Memory B cell (primary cell): ENCODE results near the gene LRRC7.
"Not testable (repeated sequence)": the region's sequence is repeated elsewhere in the genome, so short reads cannot be mapped to it uniquely, and the experiment has no call there.

Experiments used
- ATAC-seq: fragments of 150-1000 bp; cut with Tn5 transposase; 2 replicates; pipeline ENCODE4 v1.10.0; 2021; ENCODE audit warnings: low read depth, mild to moderate bottlenecking, moderate library complexity
- DNase-seq, 2 donors: peaks; one replicate each; pipeline ENCODE4 v3.0.0; 2022; ENCODE audit warnings: low spot score in 2 of 2
- H3K27ac Mint-ChIP-seq: one replicate; pipeline ENCODE4 v1.8.0; 2022; ENCODE audit warnings: mild to moderate bottlenecking, moderate library complexity, mixed read lengths
- H3K27me3 Mint-ChIP-seq: one replicate; pipeline ENCODE4 v1.8.0; 2022; ENCODE audit warnings: mixed read lengths
- H3K36me3 Mint-ChIP-seq: one replicate; pipeline ENCODE4 v1.8.0; 2022; ENCODE audit warnings: mild to moderate bottlenecking, mixed read lengths
- H3K4me1 Mint-ChIP-seq: one replicate; pipeline ENCODE4 v1.8.0; 2022; ENCODE audit warnings: mixed read lengths
- H3K4me3 Mint-ChIP-seq: one replicate; pipeline ENCODE4 v1.8.0; 2022; ENCODE audit warnings: mild to moderate bottlenecking, moderate library complexity, mixed read lengths
- H3K9me3 Mint-ChIP-seq: one replicate; pipeline ENCODE4 v1.8.0; 2022; ENCODE audit warnings: mixed read lengths

LRRC7 gene

DNA sequence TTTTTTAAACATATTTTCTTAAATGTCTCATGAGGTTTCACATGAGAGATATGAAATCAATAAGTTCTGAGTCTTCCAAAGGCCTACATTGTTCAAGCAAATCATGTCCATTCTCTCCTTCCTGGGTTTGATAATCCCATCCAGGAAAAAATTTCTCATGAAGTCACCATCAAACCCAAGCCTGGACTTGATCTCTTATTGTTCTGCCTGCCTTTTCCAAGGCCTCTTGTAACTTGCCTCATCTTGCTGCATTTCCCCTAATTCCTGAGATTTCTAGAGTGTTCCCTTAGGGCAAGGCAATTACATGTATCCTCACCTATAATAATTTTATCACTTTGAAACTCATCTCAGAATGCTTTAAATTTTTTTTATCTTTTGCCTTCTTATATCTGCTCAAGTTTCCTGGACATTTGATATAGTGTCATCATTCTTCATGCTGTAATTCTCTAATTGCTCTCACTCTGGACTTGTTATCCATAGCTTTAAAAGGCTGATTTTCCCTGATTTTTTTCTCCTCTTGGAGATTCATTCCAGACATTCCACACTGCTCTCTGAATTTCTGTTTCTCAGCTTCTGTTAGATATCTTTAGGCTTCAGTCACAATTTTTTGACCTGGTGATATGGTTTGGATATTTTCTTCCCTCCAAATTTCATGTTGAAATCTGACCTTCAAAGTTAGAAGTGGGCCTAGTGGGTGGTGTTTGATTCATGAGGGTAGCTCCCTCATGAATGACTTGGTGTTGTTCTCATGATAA is 126.4 kb downstream of the LRRC7 start:
- Mint-ChIP-seq H3K27me3 (no peaks in the 10 kb centered on the region), H3K4me1 (no peaks in the 10 kb centered on the region), H3K27ac (no peak overlapping the region), H3K9me3 (peaks cover 11% of the 10 kb centered on the region), H3K4me3 (no peak overlapping the region), H3K36me3 (no peaks in the 10 kb centered on the region)
- DNase-seq: no peak
- no peak for ATAC-seq

DNA sequence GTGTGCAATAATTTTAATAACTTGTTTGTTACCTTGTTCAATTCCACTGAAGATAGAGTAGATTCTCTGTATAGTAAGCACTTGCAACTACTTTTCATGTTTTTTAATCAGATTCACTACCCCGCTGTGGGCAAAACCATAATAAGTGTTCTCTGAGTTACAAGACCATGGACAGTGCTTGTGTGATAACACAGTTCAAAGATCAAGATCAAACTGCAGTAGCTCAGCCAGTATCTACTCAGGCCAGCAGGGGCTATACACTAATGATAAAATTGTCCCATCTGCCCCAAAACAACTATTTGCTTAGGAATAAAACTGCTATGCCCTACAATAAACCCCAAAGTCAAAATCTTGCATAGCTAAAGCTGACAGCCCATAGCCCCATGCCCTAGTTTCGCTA is 129.6 kb downstream of the LRRC7 start:
- H3K4me1 Mint-ChIP-seq: no peaks in the 10 kb centered on the region
- no peak for ATAC-seq
- H3K27ac Mint-ChIP-seq: no peak overlapping the region
- no peak overlapping the region for H3K4me3 Mint-ChIP-seq
- H3K36me3 Mint-ChIP-seq: no peaks in the 10 kb centered on the region
- H3K9me3 Mint-ChIP-seq: peaks cover 9% of the 10 kb centered on the region
- H3K27me3 Mint-ChIP-seq: no peaks in the 10 kb centered on the region
- DNase-seq: no peak

DNA sequence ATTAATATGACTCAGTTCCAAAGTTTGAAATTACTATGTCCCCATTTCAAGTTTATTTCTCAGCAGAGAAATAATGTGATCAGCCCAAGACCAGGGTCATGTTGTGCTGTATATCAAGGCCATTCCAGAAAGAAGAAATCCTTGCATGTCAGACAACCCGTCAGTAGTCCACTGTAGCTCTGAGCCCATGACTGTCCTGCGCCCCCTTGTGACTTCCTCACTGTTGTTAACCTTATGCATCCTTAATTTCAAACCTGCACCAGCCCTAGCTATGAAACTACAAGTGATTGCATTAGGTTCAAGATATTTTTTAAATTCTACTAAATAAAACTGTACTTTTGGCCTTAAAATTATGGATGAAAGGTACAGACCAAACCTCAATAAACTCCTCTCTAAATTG is 133.0 kb downstream of the LRRC7 start:
- H3K27ac Mint-ChIP-seq: no peak overlapping the region
- no peaks in the 10 kb centered on the region for H3K4me1 Mint-ChIP-seq
- peaks cover 2% of the 10 kb centered on the region for H3K9me3 Mint-ChIP-seq
- no peak overlapping the region for H3K4me3 Mint-ChIP-seq
- DNase-seq (no peak), ATAC-seq (no peak)
- no peaks in the 10 kb centered on the region for H3K36me3 Mint-ChIP-seq
- H3K27me3 Mint-ChIP-seq: no peaks in the 10 kb centered on the region

DNA sequence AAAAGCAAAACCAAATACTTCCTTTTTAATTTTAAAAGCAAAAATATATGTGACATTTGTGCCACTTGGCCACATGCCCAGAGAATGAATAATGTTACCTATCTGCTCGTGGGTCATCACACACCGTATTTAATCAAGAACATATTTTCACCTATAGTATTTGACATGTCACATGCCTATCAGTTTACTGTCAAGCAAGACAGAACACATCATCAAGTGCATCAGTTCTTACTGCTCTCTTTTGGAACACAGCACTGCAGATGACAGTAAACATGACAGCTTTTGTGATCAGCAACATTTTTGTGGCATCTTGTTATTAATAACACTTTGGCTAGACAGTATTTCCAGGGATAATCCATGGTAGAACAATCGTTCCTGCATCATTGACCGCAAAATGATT is 134.4 kb downstream of the LRRC7 start:
- ATAC-seq (no peak), DNase-seq (no peak)
- Mint-ChIP-seq H3K9me3 (peaks cover 6% of the 10 kb centered on the region), H3K4me3 (no peak overlapping the region), H3K4me1 (no peaks in the 10 kb centered on the region), H3K27me3 (no peaks in the 10 kb centered on the region), H3K36me3 (no peaks in the 10 kb centered on the region), H3K27ac (no peak overlapping the region)

DNA sequence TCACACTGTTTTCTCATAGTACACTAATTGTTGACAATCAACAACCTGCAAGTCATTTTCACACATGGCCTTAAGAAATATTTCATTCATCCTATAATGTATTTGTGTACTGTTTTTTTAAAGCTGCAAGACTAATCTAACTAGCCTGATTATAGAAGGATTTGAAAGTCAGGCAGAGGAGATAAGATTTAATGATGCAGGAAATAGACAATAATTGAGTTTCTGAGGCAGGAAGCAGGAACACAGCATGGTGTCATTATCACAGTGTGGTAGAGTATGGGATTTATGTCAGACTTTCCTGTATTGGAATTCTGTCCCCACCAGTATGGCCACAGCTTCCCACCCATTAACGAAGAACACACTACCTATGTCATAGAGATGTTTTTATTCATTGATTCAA is 138.8 kb downstream of the LRRC7 start:
- Mint-ChIP-seq H3K27me3 (no peaks in the 10 kb centered on the region), H3K4me3 (no peak overlapping the region), H3K36me3 (no peaks in the 10 kb centered on the region), H3K9me3 (peaks cover 4% of the 10 kb centered on the region), H3K27ac (no peak overlapping the region), H3K4me1 (no peaks in the 10 kb centered on the region)
- no peak for ATAC-seq
- no peak for DNase-seq

DNA sequence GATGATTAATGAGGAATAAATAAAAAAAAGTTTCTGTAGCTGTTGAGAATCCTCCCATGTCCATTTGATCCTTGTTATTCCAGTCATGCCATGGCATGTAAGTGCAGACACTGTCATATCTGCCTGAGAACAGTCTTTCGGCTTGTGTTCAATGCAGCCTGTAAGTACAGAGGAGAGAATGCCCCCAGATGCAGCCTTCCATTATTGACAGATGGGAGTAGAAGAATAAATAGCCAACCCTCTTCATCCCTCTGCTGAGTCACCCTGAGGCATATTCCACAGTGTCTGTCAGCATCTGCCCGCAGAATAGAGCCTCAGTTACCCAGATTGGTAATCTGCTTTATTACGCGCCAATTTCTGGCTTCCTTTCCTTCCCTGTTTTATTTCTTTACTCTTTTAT is 139.4 kb downstream of the LRRC7 start:
- Mint-ChIP-seq H3K36me3 (no peaks in the 10 kb centered on the region), H3K27ac (no peak overlapping the region), H3K4me1 (no peaks in the 10 kb centered on the region), H3K4me3 (no peak overlapping the region), H3K27me3 (no peaks in the 10 kb centered on the region), H3K9me3 (peaks cover 4% of the 10 kb centered on the region)
- DNase-seq (no peak), ATAC-seq (no peak)

DNA sequence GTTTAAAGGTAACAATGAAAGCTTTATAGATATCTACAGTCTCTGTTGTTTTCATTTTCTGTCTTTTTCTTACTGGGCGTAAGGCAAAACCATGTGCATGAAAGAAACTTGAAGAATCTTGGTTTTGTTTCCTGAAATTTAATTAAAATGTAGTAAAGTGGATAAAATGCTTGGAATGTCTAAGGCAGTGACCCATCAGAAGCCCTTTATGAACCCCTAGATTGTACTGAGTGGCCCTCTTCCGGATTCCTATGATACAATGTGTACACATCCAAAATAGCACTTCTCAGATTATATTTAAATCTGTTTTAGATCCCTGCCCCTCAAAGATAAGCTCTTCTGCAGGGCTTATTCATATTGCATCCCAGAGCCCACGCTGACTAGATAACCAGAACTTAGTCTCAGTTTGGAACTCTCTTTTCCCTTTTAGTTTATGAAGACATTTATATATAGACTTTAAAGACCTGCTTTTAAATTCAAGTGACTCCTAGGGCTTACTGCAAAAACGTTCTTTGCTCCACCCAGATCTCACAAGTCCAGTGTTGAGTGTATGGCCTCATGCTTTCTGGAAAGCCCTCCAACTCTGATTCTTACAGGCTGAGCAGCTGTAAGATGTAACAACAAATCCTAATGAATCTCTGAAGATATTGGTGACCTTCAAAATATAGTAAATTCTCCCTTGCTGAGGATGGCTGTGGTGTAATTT is 142.9 kb downstream of the LRRC7 start:
- H3K27ac Mint-ChIP-seq: no peak overlapping the region
- no peaks in the 10 kb centered on the region for H3K4me1 Mint-ChIP-seq
- no peaks in the 10 kb centered on the region for H3K27me3 Mint-ChIP-seq
- no peaks in the 10 kb centered on the region for H3K36me3 Mint-ChIP-seq
- H3K4me3 Mint-ChIP-seq: no peak overlapping the region
- no peak for DNase-seq
- ATAC-seq: no peak
- peaks cover 4% of the 10 kb centered on the region for H3K9me3 Mint-ChIP-seq

DNA sequence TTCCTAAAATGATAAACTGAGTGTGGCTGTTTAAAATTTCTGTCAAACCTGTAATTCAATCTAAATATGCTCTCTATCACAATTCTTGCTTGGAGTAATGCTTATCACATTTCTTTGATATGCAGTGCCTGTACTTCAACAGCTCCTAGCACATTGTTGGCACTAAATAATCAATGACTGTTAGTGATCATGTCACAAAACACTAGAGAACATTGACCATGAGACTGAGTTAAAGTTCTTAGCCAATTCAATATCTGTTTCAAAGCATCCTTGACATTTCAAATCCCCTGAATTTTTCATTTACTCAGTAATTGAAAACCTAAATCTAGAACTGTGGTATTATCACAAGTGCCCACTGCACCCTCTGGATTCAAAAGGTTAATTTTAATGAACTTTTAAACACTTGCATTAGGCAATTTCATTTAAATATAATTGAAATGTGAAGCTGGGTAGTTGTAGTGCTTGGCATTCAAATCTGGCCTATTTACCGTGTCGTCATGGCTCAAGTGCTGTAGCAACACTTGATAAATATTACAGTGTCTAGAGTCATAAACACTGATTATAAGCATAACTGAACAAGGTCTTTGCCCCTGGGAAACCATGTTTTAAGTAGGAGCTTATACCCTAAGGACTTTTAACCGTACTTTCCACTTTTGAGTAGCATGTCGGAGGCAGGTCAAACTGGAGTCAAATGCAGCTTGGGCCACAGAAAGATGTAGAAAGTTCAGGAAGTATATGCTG is 143.6 kb downstream of the LRRC7 start:
- Mint-ChIP-seq H3K4me1 (no peaks in the 10 kb centered on the region), H3K27ac (no peak overlapping the region), H3K9me3 (no peaks in the 10 kb centered on the region), H3K27me3 (no peaks in the 10 kb centered on the region), H3K4me3 (no peak overlapping the region), H3K36me3 (no peaks in the 10 kb centered on the region)
- DNase-seq (no peak), ATAC-seq (no peak)

DNA sequence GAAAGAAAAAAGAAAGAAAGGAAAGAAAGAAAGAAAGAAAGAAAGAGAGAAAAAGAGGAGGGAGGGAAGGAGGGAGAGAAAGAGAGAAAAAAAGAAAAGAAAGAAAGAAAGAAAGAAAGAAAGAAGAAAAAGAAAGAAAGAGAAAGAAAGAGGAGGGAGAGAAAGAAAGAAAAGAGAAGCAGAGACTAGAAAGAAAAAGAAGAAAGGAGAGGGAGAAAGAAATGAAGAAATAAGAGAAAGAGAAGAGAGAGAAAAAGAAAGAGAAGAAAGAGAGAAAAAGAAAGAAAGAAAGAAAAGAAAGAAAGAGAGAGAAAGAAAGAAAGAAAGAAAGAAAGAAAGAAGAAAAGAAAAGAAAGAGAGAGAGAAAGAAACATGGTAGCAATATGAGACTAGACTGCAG is 150.1 kb downstream of the LRRC7 start:
- ATAC-seq, H3K9me3 Mint-ChIP-seq, H3K36me3 Mint-ChIP-seq, H3K4me1 Mint-ChIP-seq, DNase-seq, H3K27me3 Mint-ChIP-seq, H3K27ac Mint-ChIP-seq, H3K4me3 Mint-ChIP-seq: not testable (repeated sequence)

DNA sequence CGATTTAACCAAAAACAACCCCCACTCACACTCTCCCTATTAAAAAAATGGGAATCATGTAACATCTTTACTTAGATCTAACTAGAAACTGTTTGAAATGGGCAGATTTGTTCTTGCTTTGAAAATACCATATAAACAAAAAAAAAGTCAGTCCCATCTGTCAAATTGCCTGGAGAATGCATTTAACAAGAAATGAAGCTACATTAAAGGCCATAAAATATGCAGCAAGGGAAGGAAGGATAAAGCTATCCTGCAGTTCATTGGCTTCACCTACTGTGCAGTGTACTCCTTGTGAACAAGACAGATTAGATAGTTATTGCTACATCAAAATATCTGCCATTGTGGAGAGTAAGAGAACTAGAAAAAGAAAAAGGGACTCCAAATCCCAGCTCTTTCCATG is 160.5 kb downstream of the LRRC7 start:
- no peak for ATAC-seq
- DNase-seq: no peak
- H3K4me1 Mint-ChIP-seq: no peaks in the 10 kb centered on the region
- no peak overlapping the region for H3K4me3 Mint-ChIP-seq
- peaks cover 3% of the 10 kb centered on the region for H3K9me3 Mint-ChIP-seq
- no peak overlapping the region for H3K27ac Mint-ChIP-seq
- H3K27me3 Mint-ChIP-seq: no peaks in the 10 kb centered on the region
- H3K36me3 Mint-ChIP-seq: no peaks in the 10 kb centered on the region

DNA sequence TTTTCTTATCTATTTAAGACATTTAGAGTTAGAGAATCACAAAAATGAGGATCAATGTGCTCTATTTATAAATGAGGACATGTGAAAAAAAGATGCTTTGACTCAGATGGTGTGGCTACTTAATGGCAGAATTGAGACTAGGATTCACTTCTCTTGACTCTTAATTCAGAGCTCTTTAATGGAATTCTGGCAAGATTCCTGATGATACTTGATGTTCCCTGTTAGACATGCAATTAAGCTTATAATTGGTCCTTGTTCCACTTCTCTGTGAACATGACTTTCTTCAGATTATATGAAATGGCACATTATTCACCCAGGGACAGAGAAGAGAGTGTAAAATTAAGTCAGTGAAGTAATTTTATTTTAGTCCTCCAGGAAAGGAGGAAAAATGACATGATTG is 165.3 kb downstream of the LRRC7 start:
- H3K27ac Mint-ChIP-seq: no peak overlapping the region
- H3K27me3 Mint-ChIP-seq: peaks cover 1% of the 10 kb centered on the region
- H3K9me3 Mint-ChIP-seq: no peaks in the 10 kb centered on the region
- H3K4me1 Mint-ChIP-seq: no peaks in the 10 kb centered on the region
- DNase-seq: no peak
- no peak overlapping the region for H3K4me3 Mint-ChIP-seq
- H3K36me3 Mint-ChIP-seq: no peaks in the 10 kb centered on the region
- no peak for ATAC-seq

DNA sequence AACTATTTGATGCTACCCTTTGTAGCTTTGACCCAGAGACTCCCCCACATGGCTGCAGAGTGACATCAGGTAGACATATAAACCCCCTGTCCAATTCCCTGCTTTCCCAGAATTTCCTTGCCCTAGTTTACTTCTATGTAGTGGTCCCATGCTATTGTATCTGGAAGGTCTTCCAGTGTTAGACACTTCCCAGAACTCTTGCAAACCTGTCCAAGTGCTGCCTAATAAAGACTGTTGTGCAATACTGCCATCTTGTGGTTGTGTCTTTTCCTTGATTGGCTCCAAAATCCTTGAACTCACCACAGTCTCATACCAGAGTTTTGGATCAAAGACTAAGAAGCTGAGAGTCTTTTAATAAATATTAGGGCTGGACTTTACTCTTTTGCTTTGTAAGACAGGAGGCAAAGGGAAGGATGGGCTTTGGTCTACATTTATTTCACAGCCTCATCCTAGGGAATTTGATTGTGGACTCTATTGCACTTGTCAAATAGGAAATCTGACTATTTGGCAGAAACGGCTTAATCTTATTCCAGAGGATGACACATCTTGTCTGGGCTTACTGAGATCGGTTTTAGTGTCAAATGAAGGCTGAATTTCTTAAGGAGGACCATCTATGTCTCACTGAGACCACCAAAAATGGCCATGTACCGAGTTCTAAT is 169.9 kb downstream of the LRRC7 start:
- ATAC-seq (no peak), DNase-seq (peak in 1 of 2 donors; percentile 18)
- Mint-ChIP-seq H3K27me3 (peaks cover 1% of the 10 kb centered on the region), H3K36me3 (no peaks in the 10 kb centered on the region), H3K4me3 (no peak overlapping the region), H3K4me1 (no peaks in the 10 kb centered on the region), H3K9me3 (no peaks in the 10 kb centered on the region), H3K27ac (no peak overlapping the region)

DNA sequence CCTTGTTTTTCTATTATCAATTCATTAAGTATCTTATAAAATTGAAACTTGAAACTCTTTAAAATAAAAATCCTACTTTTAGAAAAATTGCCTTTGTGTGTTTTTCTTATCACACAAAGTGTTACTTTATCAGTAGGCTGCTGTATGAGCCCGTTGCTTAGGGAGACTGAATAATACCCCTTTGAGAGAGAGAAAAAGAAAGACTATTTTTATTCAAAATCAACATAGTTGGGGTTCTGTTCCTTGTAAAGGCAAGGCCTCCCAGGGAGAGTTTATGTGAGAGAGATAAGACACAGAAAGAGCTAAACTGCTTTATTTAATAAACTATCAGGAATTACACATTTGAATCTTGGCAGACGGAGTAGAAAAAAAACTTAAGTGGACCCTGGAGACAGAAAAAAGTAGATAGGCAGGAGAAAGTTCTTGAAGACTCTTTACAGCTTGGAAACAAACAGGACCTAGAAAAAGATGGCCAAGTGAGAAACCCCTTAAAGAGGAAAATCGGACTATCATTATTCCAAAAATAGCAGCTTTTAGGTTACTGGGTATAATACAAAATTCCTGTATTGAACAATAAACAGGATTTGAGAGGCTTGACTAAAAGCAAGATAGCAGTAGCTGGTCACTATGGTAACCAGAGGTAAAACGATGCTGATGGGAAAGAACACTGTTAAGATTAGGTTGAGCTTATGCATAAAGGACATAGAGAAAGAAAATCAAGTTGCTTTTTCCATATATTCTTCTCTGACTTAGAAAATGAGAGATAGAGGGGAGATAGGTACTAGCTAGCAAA is 170.9 kb downstream of the LRRC7 start:
- no peaks in the 10 kb centered on the region for H3K9me3 Mint-ChIP-seq
- ATAC-seq (no peak), DNase-seq (no peak)
- H3K27ac Mint-ChIP-seq: no peak overlapping the region
- H3K4me3 Mint-ChIP-seq: no peak overlapping the region
- no peaks in the 10 kb centered on the region for H3K36me3 Mint-ChIP-seq
- no peaks in the 10 kb centered on the region for H3K4me1 Mint-ChIP-seq
- H3K27me3 Mint-ChIP-seq: peaks cover 1% of the 10 kb centered on the region
